Thoracic aorta (tissue), 2 donors: ENCODE results near the gene BTNL3. TPM values are rescaled to one million over a fixed set of nuclear protein-coding genes. Genes with fewer than 3 reads are reported as not detected.

Experiments
- ATAC-seq: fragments of 150-250 bp; one replicate; pipeline ENCODE4 v1.8.0; 2017; ENCODE audit warnings: low read depth; ENCODE audit not compliant: insufficient number of reproducible peaks, low FRiP score
- DNase-seq: peaks from one replicate; pipeline ENCODE4 v3.0.0-alpha.2; 2020; ENCODE audit warnings: low spot score
- H3K27ac ChIP-seq, 2 donors: fragments of 200-600 bp; sonication (generic); 1 replicate in 1 of 2; 2 replicates in 1 of 2; pipeline ENCODE4 v1.5.1; 2016; ENCODE audit warnings: mild to moderate bottlenecking in 2 of 2, moderate library complexity in 2 of 2
- H3K27me3 ChIP-seq: fragments of 200-600 bp; sonication (generic); replicated peaks from 2 replicates; pipeline ENCODE4 v1.6.0; 2016; ENCODE audit warnings: mild to moderate bottlenecking; ENCODE audit not compliant: insufficient read depth
- H3K36me3 ChIP-seq: fragments of 200-600 bp; sonication (generic); one replicate; pipeline ENCODE4 v1.5.1; 2016
- H3K4me1 ChIP-seq, 2 donors: fragments of 200-600 bp; sonication (generic); 1 replicate in 1 of 2; 2 replicates in 1 of 2; pipeline versions ENCODE4 v1.5.1 to v1.6.0; 2016; ENCODE audit warnings: low read depth in 2 of 2, mild to moderate bottlenecking in 1 of 2; ENCODE audit not compliant: control insufficient read depth in 1 of 2
- H3K4me3 ChIP-seq: fragments of 200-600 bp; sonication (generic); 2 replicates; pipeline ENCODE4 v1.5.1; 2016; ENCODE audit warnings: mild to moderate bottlenecking
- H3K9me3 ChIP-seq: fragments of 200-600 bp; sonication (generic); 2 replicates; pipeline ENCODE4 v1.5.1; 2016
- total RNA-seq, 2 donors: library from RNA; depleted of rRNA; stranded (reverse); fragments of >200 nt; gene quantifications; one replicate each; pipeline versions ENCODE4 v1.1.0 to v1.2.3, GENCODE V29; 2016
- TF ChIP-seq, protein P1 (sequence below): fragments of 200-600 bp; sonication (generic); IDR thresholded peaks from one replicate; pipeline ENCODE4 v1.5.1; 2019; ENCODE audit warnings: antibody characterized with exemption

The BTNL3 gene
- total RNA-seq, 2 donors from 2014 or later: not detected

DNA sequence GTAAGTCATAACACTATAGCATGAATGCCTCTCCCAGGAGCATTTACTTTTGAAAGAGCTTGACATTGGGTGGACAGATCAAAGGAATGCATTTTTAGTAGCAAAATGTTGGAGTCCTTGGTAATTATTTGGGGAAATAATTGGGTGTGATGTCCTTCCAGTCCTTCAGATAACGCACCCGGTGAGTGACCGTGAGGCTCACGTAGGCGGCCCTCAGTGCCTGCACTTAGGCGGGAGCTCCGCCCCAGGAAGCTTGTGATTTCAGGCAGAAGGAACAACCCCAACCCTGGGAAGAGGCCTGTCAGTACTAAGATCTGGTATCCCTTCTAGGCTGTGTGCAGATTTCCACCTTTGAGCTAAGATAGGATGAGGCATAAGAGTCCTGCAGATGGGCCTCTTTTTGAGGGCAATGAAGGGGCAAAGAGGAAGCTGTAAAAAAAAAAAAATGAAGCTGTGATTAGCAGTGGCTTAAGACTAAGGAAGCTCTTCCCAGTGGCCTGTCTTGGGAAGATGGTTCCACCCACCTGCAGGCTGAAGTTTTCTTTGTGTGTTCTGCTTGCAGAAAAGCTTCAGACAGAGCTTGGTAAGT lies 66.3 kb downstream of the BTNL3 start:
- Histone ChIP-seq H3K27ac (no peak overlapping the region), H3K4me3 (no peak overlapping the region), H3K36me3 (no peaks in the 10 kb centered on the region), H3K9me3 (no peaks in the 10 kb centered on the region), H3K4me1 (peaks cover 11 to 12% of the 10 kb centered on the region in 2 donors), H3K27me3 (peaks cover 19% of the 10 kb centered on the region)
- no peak for DNase-seq
- ATAC-seq: no peak
- TF ChIP-seq, protein P1, sequence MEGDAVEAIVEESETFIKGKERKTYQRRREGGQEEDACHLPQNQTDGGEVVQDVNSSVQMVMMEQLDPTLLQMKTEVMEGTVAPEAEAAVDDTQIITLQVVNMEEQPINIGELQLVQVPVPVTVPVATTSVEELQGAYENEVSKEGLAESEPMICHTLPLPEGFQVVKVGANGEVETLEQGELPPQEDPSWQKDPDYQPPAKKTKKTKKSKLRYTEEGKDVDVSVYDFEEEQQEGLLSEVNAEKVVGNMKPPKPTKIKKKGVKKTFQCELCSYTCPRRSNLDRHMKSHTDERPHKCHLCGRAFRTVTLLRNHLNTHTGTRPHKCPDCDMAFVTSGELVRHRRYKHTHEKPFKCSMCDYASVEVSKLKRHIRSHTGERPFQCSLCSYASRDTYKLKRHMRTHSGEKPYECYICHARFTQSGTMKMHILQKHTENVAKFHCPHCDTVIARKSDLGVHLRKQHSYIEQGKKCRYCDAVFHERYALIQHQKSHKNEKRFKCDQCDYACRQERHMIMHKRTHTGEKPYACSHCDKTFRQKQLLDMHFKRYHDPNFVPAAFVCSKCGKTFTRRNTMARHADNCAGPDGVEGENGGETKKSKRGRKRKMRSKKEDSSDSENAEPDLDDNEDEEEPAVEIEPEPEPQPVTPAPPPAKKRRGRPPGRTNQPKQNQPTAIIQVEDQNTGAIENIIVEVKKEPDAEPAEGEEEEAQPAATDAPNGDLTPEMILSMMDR: no peak

Other genes starting within 250 kb of the BTNL3 start
- not detected for gene OR2Y1, start 248.8 kb upstream of the BTNL3 start, total RNA-seq
- gene MGAT1, start 186.0 kb upstream of the BTNL3 start, total RNA-seq: 100 to 1,000 TPM; 226 to 244 TPM
- 10 to 100 TPM; 12.2 to 19.0 TPM for gene ZFP62, start 127.6 kb upstream of the BTNL3 start, total RNA-seq
- not detected for gene BTNL8, start 89.7 kb upstream of the BTNL3 start, total RNA-seq
- 10 to 100 TPM; 10.7 to 20.5 TPM for gene BTNL9, start 51.4 kb downstream of the BTNL3 start, total RNA-seq
- gene OR2V1, start 142.3 kb downstream of the BTNL3 start, total RNA-seq: not detected
- gene OR2V2, start 158.7 kb downstream of the BTNL3 start, total RNA-seq: not detected
- 10 to 100 TPM; 11.4 to 14.7 TPM for gene TRIM7, start 216.3 kb downstream of the BTNL3 start, total RNA-seq
- 10 to 100 TPM; 12.2 to 12.4 TPM for gene TRIM41, start 234.4 kb downstream of the BTNL3 start, total RNA-seq